Measurements from ENCODE around the gene NPIPB5.
"Not testable (repeated sequence)": the region's sequence is repeated elsewhere in the genome, so short reads cannot be mapped to it uniquely, and the experiment has no call there.

Gene NPIPB5

DNA sequence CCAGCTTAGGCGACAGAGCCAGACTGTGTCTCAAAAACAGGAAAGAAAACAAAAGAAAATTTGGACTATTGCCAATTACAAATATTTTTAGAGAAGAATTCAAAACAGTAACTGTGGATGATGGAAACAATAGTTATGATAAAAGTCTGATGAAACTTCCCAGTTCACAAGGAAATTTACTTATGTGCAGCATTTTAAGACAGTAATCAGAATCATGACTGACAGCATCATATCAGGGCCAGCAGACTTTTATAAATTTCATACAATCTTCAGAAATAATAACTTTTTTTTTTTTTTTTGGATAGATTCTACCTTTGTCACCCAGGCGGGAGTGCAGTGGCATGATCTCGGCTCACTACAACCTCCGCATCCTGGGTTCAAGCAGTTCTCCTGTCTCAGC, at the start of gene NPIPB5:
Gene NPIPB5 (plus strand): TSS at position 301 of the 400 bp plus-strand sequence. CDS start 2,911 bp downstream, outside the sequence.
- not testable (repeated sequence) for DNase-seq

- not testable (repeated sequence) for DNase-seq
Measured at GRCh38 chr16:22468846-22469245, 41.8 kb upstream of the NPIPB5 start.

DNA sequence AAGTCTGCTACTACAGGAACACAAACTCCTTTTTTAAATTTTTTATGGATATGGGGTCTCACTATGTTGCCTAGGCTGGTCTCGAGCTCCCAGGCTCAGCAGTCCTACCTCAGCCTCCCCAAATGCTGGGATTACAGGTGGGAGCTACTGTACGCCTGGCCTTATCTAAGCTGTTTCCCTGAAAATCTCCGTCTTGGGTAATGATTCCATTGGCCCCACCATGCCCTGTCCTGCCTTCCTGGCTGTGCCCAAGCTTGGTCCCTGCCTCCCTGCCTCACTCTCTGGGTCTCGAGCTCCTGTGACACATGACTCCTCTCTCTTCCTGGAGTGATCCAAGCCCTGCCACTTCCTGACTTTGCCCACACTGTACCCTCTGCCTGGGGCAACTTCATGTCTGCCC, 27.3 kb downstream of the NPIPB5 start:
- not testable (repeated sequence) for DNase-seq

DNA sequence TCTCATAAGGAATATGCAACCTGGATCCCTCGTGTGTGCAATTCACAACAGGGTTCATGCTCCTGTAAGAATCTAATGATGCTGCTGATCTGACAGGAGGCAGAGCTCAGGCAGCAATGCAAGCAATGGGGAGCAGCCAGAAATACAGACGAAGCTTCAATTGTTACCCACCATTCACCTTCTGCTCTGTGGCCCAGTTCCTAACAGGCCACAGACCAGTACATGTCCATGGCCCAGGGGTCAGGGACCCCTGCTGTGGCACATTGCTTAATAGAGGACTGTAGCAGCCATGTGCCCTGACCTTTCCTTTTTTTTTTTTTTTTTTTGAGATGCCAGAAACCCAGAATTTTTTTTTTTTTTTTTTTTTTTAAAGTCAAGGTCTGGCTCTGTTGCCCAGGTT, 34.1 kb downstream of the NPIPB5 start:
- DNase-seq, result not testable (repeated sequence)

DNA sequence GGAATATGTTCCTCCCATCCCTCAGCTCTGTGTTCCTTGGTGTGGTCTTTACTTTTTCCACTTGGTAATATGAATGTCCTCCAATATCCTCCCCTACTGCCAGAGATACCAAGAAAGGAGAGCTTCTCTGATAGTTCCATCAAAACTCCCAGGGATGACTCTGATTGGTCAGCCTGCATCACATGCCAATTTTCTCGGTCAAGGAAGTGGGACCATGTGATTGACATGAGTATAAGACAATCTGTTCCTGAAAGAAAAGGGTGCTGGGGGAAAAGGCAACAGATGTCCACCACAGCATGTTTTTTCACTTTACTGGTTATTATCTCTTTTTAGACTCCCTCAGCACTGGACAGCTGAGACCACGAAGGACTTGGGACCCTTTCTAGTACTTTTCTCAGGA, 35.9 kb downstream of the NPIPB5 start:
- not testable (repeated sequence) for DNase-seq

DNA sequence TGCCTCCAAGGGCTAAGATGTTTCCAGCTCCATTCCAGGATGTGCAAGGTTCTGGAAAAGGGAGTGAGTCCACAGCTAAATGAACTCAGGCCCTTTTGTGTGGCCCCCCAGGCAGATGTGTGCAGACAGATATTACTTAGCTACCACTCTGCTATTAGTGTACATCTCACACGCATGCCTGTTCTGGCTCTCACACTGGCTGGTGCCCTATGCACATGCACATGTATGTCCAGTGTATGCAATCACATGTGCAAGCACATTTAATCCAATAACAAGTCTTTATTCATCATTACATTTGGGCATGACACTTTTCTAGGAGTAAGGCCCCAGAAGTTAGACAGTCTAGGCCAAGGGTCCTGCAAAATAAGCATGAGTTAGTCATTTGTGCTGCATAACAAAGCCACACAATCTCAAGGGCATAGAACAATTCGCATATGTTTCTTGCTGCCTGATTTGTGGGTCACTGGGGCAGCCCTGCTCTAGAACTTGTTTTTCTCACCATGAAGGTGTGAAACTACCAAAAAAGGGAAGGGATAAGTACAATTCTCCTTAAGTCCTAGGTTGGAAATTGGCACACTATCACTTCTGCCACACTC, 36.6 kb downstream of the NPIPB5 start:
- DNase-seq, result not testable (repeated sequence)

DNA sequence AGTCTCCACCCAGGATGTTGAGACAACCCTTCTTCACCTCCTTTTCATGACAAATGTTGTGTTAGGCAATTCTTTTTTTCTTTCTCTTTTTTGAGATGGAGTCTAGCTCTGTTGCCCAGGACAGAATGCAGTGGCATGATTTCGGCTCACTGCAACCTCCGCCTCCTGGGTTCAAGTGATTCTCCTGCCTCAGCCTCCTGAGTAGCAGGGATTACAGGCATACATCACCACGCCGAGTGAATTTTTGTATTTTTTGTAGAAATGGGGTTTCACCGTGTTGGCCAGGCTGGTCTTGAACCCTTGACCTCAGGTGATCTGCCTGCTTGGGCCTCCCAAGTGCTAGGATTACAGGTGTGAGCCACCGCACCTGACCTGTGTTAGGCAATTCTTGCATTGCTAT, 39.2 kb downstream of the NPIPB5 start:
- DNase-seq, result not testable (repeated sequence)

GRCh38 chr16:22551143-22551542, 40.5 kb downstream of the NPIPB5 start:
- not testable (repeated sequence) for DNase-seq

DNA sequence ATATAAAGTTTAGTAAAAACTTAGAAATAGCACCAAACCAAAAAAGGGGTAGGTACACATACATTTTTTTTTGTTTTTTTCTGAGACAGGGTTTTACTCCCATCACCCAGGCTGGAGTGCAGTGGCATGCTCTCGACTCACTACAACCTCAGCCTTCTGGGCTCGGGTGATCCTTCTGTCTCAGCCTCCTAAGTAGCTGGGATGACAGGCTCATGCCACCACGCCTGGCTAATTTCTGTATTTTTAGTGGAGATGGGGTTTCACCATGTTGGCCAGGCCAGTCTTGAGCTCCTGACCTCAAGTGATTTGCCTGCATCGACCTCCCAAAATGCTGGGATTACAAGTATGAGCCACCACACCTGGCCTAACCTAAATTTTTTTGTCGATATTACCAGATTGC, 41.0 kb downstream of the NPIPB5 start:
- DNase-seq, result not testable (repeated sequence)

DNA sequence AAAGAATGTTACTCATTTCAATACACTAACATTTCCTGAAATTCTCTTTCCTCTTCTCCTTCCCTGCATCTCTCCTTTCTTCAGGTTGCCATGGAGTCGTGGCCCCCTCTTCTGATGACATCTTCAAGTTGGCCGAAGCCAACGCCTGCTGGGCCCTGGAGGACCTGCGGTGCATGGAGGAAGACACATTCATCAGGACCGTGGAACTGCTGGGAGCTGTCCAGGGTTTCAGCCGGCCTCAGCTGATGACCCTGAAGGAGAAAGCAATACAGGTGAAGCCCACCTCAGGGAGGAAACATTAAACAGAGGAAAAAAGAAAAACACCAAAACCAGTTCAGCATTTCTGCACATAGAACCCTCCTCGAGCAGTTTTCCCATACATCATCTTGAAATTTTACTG, 46.1 kb downstream of the NPIPB5 start:
- not testable (repeated sequence) for DNase-seq

Measured in GF-D8 (cell line).